AG10803 (cell line): ENCODE data around the gene CACNB2.

Source experiments
- DNase-seq: peaks from one replicate; pipeline ENCODE4 v3.0.0; 2010; ENCODE audit warnings: low read depth
- H3K4me3 ChIP-seq: 2 replicates; pipeline ENCODE4 v1.5.1; 2011; ENCODE audit warnings: mild to moderate bottlenecking, low read length, control low read depth
- TF ChIP-seq, protein P1 (sequence below): conservative IDR thresholded peaks from 2 replicates; pipeline ENCODE4 v1.5.1; 2011; ENCODE audit warnings: mild to moderate bottlenecking, low read length, control low read depth, inconsistent platforms

CACNB2 gene

DNA sequence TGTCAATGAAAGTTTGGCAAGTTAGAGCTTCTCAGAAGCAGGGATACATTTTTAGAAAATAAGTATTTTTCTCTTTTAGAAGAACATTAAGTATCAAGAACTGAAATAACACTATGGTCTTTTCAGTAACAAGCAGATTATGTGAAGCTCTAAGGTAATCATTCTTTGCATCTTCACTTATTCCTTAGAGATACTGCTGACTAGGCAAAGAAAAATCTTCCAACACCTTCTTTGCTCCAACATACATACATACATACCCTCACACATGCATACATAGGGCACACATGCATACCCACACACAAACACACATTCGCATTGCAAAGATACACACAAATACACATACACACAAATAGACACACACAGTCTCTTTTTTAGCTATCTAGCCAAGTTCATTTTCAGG is 37.8 kb upstream of the CACNB2 start:
- no peak overlapping the region for H3K4me3 ChIP-seq
- DNase-seq: no peak
- TF ChIP-seq, protein P1, sequence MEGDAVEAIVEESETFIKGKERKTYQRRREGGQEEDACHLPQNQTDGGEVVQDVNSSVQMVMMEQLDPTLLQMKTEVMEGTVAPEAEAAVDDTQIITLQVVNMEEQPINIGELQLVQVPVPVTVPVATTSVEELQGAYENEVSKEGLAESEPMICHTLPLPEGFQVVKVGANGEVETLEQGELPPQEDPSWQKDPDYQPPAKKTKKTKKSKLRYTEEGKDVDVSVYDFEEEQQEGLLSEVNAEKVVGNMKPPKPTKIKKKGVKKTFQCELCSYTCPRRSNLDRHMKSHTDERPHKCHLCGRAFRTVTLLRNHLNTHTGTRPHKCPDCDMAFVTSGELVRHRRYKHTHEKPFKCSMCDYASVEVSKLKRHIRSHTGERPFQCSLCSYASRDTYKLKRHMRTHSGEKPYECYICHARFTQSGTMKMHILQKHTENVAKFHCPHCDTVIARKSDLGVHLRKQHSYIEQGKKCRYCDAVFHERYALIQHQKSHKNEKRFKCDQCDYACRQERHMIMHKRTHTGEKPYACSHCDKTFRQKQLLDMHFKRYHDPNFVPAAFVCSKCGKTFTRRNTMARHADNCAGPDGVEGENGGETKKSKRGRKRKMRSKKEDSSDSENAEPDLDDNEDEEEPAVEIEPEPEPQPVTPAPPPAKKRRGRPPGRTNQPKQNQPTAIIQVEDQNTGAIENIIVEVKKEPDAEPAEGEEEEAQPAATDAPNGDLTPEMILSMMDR: no peak

DNA sequence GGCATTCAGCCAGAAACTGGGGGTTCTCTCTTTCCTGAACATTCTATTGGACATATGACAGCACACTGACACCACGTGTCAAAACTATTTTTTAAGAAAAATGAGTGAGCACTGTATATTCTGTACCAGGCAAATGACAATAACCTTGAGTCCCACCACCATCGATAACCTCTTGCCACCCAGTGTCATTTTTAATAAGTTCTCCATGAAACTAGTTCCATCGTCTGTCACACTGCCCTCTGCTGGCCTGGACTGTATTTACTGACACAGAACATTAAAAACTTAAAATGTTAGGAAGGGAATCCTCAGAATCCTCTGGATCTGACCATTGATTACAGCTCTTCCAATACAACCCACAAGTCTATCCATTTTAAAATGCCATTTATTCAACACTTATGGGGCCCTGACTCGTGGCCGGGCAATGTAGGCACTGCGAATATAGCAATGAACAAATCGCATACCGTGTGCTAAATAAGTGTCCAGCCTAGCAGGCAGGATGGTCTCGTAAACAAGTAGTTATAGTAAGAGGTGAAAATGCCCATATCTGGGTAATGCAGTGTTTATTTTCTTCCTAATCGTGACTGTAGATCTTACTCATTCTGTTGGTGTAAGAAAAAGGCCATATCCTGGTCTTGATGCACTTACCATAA is 35.9 kb upstream of the CACNB2 start:
- TF ChIP-seq, protein P1: peak; percentile 80
- H3K4me3 ChIP-seq: 0 out of 2 replicates have a peak overlapping the region, but pooled peaks have one; percentile 7
- DNase-seq: peak; percentile 44

DNA sequence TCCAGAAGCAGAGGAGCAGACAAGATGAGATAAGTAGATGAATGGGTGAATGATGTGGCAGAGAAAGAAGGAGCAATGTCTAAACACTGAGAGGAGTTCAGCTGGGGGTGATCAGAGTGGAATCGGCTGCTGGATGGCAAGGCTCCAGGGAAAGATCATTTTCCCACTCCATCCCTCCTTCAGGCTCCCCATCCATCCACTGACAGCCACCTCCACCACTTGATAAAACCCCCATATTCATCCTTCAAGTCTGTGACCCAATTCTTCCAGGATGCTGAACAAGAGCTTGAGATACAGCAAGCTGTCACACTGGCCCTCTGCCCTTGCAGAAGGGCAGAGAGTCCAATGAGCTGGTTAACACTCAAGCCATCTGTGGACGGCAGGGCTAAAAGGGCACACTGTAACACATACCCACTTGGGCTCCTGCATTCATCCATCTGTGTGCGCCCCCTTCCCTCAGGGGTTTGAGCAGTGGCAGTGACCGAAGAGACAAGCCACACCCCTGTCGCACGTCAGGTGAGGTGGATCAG is 30.8 kb upstream of the CACNB2 start:
- TF ChIP-seq, protein P1: no peak
- DNase-seq: no peak
- no peak overlapping the region for H3K4me3 ChIP-seq

DNA sequence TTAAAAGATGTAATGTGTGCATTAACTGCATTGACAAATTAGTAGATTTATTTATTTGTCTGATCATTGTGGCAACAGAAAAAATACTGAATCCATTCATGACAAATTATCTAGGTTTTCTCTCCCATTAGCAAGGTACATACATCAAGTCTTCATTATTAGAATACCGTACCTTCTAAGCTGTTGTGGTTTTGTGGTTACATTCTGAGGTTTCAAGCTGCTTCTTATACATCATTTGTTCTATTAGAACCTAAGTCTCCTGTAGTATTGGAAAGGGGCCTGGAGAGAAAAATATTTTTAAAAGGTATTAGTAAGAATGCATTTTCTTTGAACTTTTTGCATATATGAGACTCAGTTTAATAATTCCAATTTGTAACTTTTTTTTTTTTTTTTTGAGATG is 26.3 kb upstream of the CACNB2 start:
- no peak for DNase-seq
- TF ChIP-seq, protein P1: no peak
- H3K4me3 ChIP-seq: no peak overlapping the region

DNA sequence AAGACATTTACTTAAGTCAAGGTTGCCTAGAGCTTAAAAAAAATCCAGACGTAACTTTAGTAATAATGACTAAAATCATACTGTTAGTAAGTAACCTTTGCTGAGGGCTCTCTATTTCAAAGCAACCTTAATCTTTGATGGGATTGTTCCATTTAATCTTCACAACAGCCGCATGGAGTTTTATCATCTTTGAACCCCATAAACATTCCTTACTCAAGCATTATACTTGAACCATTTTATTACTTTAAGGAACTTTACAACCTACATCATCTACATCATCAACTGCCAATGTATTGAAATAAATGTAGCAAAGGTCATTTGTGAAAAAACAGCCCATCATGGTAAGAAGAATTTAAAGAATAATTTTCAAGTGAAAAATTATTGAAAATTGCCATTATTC is 22.9 kb upstream of the CACNB2 start:
- no peak for DNase-seq
- TF ChIP-seq, protein P1: no peak
- no peak overlapping the region for H3K4me3 ChIP-seq

DNA sequence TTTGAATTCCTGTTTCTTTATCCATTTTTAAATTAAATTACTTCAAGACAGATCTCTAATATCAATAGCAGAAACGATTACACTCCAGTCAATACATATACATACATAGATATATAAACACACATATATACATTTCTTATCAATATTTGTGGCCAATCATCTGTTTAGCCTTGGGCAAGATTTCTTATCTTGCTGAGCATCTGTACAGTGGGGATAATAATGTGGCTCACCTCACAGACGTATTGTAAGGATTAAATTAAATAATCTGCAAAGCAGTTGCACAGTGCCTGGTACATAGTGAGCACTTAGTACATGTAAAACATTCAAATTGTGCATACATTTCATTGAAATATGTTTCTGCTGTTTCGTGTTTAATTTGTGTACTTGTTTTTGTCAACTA is 17.5 kb upstream of the CACNB2 start:
- TF ChIP-seq, protein P1: no peak

DNA sequence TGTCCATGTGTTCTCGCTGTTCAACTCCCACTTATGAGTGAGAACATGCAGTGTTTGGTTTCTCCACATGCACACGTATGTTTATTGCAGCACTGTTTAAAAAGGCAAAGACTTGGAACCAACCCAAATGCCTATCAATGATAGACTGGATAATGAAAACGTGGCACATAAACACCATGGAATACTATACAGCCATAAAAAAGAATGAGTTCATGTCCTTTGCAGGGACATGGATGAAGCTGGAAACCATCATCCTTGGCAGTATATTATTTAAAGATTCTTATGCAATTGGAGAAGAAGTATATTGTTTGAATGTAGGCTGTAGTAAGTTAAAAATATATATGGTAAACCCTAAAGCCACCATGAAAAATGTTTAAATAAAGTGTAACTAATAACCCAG is 7.2 kb upstream of the CACNB2 start:
- TF ChIP-seq, protein P1: no peak
- DNase-seq: no peak
- H3K4me3 ChIP-seq: no peak overlapping the region

More for the DNA sequence above, 17.5 kb upstream of the CACNB2 start:
- H3K4me3 ChIP-seq: no peak overlapping the region
- DNase-seq: no peak
